Upper lobe of right lung (tissue), 1 donor: Measurements from ENCODE around the gene FIGNL2. TPM values are rescaled to one million over a fixed set of nuclear protein-coding genes. Genes with fewer than 3 reads are reported as not detected.
A peak's percentile ranks its signal among the peaks of the same experiment; 100 is the strongest.

Experiments
- ATAC-seq: fragments of 200-7000 bp; cut with Tn5 transposase; one replicate; pipeline ENCODE4 v1.9.1; 2020; ENCODE audit warnings: mild to moderate bottlenecking, moderate library complexity
- DNase-seq: peaks from one replicate; pipeline ENCODE4 v3.0.0-alpha.2; 2020
- H3K27ac ChIP-seq: fragments of 200-600 bp; one replicate; pipeline ENCODE4 v1.8.0; 2022
- H3K27me3 ChIP-seq: fragments of 200-600 bp; one replicate; pipeline ENCODE4 v1.8.0; 2022; ENCODE audit warnings: mild to moderate bottlenecking
- H3K36me3 ChIP-seq: fragments of 200-600 bp; one replicate; pipeline ENCODE4 v1.8.0; 2022
- H3K4me1 ChIP-seq: fragments of 200-600 bp; one replicate; pipeline ENCODE4 v1.8.0; 2022
- H3K4me3 ChIP-seq: fragments of 200-600 bp; one replicate; pipeline ENCODE4 v1.8.0; 2022; ENCODE audit warnings: mild to moderate bottlenecking
- H3K9me3 ChIP-seq: fragments of 200-600 bp; one replicate; pipeline ENCODE4 v1.8.0; 2022
- intact Hi-C: fragments of 100-400 bp; cut with DNase I; formaldehyde crosslinking; loops from one replicate; pipeline ENCODE4 v1.11.0; 2022
- total RNA-seq: library from RNA; stranded (reverse); fragmentation: NEBNext Ultra II Directional; extraction: Animal tissue kit (Norgen Biotek cat#: 25700); gene quantifications from one replicate; pipeline ENCODE4 v1.2.1, GENCODE V29; 2021
- TF ChIP-seq, protein P1 (sequence below): fragments of 200-600 bp; IDR thresholded peaks from one replicate; pipeline ENCODE4 v1.8.0; 2022; ENCODE audit warnings: antibody characterized with exemption
- donor health status: DM: no; HTN: yes; CAD: no; lungs with severe emphysema.

The FIGNL2 gene
- total RNA-seq, 1 donor from 2014 or later: 1.5 TPM

DNA sequence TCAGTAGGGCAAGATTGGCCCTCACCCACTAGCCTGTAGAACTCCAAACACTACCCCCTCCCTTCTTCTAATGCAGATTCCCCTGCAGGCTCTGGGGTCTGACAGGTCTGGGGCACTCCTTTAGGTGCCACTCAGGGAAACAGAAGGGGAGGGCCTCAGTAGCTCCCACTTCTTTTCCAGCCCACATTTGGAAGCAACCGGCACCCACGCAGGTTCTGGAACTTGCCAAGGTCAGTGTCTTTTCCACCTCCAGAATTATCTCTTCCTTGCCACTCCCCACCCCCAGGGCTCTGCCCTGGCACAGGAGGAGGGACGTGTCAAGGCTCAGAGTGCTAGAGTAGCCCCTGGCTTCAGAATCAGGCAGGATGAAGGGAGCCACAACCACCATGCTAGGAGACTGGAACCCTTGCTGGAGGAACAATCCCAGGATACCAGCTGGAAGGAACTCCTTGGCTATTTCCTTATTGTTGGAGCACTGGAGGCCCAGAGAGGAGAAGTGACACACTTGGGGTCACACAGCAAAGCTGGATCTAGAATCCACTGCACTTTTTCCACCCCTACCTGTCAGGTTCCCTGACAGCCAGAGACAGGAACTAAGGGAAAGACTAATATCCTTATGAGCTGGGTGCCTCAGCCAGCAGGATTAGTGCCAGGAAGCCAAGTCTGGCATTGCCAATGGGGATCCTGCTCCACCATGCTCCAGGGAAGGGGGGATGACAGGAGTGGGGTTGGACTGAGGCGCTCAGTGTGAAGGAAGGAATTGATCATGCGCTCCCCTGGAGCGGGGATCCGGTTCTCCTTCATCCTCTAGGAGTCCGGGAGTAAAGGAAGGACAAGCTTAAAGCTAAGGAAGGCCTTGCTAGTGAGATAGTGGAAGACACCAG lies 1.8 kb upstream of the FIGNL2 start:
- no peak for ATAC-seq
- intact Hi-C loops: no loop called here
- H3K4me3 ChIP-seq: no peak overlapping the region

GRCh38 chr12:51848841-51849735 lies 570 bp upstream of the FIGNL2 start:
- Histone ChIP-seq H3K9me3 (no peaks in the 10 kb centered on the region), H3K4me3 (peak overlapping the region; percentile 56), H3K4me1 (peaks cover 33% of the 10 kb centered on the region), H3K36me3 (no peaks in the 10 kb centered on the region), H3K27me3 (peaks cover 41% of the 10 kb centered on the region), H3K27ac (peak overlapping the region; percentile 4)
- intact Hi-C loops: no loop called here
- peak; percentile 15 for ATAC-seq
- TF ChIP-seq, protein P1, sequence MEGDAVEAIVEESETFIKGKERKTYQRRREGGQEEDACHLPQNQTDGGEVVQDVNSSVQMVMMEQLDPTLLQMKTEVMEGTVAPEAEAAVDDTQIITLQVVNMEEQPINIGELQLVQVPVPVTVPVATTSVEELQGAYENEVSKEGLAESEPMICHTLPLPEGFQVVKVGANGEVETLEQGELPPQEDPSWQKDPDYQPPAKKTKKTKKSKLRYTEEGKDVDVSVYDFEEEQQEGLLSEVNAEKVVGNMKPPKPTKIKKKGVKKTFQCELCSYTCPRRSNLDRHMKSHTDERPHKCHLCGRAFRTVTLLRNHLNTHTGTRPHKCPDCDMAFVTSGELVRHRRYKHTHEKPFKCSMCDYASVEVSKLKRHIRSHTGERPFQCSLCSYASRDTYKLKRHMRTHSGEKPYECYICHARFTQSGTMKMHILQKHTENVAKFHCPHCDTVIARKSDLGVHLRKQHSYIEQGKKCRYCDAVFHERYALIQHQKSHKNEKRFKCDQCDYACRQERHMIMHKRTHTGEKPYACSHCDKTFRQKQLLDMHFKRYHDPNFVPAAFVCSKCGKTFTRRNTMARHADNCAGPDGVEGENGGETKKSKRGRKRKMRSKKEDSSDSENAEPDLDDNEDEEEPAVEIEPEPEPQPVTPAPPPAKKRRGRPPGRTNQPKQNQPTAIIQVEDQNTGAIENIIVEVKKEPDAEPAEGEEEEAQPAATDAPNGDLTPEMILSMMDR: no peak
- DNase-seq: no peak

More for the DNA sequence above, 1.8 kb upstream of the FIGNL2 start:
- Histone ChIP-seq H3K27ac (no peak overlapping the region), H3K9me3 (no peaks in the 10 kb centered on the region), H3K27me3 (peaks cover 30% of the 10 kb centered on the region), H3K4me1 (peaks cover 33% of the 10 kb centered on the region), H3K36me3 (no peaks in the 10 kb centered on the region)
- TF ChIP-seq, protein P1: no peak
- no peak for DNase-seq

- ATAC-seq: peak; percentile 6
- no peak for DNase-seq
- peaks cover 33% of the 10 kb centered on the region for H3K4me1 ChIP-seq
- TF ChIP-seq, protein P1: no peak
- H3K9me3 ChIP-seq: no peaks in the 10 kb centered on the region
- H3K4me3 ChIP-seq: peak overlapping the region; percentile 56
- H3K27ac ChIP-seq: peak overlapping the region; percentile 30
- intact Hi-C loops: no loop called here
- H3K36me3 ChIP-seq: no peaks in the 10 kb centered on the region
- H3K27me3 ChIP-seq: peaks cover 48% of the 10 kb centered on the region
Observed at GRCh38 chr12:51847643-51848325, 734 bp downstream of the FIGNL2 start.

DNA sequence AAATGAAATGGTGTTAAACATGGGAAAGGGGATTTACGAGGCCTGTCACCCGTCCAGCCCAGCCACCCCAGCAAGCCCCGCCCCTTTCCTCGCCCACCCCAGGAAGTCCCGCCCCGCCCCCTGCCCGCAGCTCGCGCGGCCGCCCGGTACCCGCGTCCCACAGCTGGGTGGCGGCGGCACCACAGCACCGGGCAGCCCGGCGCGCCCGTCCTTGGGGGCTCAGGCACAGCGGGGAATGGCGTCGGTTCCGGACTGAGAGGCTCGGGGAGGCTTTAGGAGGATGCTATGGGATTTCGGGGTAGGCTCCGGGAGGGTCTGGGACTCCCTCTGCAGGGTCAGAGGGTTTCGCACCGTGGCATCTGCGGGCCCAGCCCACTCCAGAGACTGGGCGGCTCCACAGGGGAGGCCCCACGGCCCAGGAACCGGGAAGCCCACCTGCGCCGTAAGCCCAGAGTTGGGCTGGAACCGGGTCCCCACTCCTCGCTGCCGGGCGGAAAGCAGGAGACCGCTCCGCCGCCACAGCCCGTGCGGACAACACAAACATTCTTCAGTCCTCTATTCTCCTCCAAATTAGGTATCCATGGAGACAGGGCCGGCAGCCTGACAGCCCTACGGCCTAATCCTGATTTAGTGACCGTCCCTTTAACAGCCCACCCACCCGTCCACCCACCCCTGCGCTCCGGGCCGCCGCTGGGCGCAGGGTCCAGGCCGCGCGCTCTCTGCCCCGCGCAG lies 1.4 kb downstream of the FIGNL2 start:
- intact Hi-C loops: no loop called here
- TF ChIP-seq, protein P1: no peak
- ATAC-seq: peak; percentile 41
- peaks cover 33% of the 10 kb centered on the region for H3K4me1 ChIP-seq
- peak; percentile 71 for DNase-seq
- no peaks in the 10 kb centered on the region for H3K9me3 ChIP-seq
- peak overlapping the region; percentile 56 for H3K4me3 ChIP-seq
- H3K27ac ChIP-seq: peak overlapping the region; percentile 47
- peaks cover 55% of the 10 kb centered on the region for H3K27me3 ChIP-seq
- H3K36me3 ChIP-seq: no peaks in the 10 kb centered on the region

- TF ChIP-seq, protein P1: no peak
- intact Hi-C loops: no loop called here
- no peak for DNase-seq
- Histone ChIP-seq H3K27ac (peak overlapping the region; percentile 47), H3K36me3 (no peaks in the 10 kb centered on the region), H3K9me3 (no peaks in the 10 kb centered on the region), H3K4me1 (peaks cover 31% of the 10 kb centered on the region), H3K4me3 (peak overlapping the region; percentile 56), H3K27me3 (peaks cover 58% of the 10 kb centered on the region)
- no peak for ATAC-seq
Observed at GRCh38 chr12:51846271-51846691, 2.2 kb downstream of the FIGNL2 start.
